ENCODE results near the gene STK39. TPM values are rescaled to one million over a fixed set of nuclear protein-coding genes. Genes with fewer than 3 reads are reported as not detected.

Gene STK39
- total RNA-seq, 1 donor from 2014 or later: 15.7 TPM

DNA sequence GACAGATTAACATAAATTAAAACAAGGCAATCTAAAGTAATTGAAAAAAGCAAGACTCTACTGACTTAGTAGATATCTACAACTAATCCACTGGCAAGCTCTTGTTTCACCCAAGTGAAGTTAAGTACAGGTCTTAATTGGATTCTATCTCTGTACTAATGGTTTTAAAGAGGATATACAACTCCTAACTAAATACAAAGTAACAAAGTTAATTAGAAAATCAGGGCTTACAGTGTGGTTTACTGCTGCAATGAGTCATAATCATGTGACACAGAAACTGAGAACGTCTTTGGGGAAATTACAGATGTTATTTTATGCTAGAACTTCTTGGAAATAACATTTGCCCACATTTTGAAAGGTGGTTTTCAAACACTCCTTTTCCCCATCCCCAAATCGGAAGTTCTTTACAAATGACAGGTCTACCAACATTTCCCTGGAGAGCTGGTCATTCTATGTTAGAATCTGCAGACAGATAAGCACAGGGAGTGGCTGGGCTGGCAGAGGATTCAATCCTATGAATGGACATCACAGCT is 245.3 kb downstream of the STK39 start:
- H3K36me3 ChIP-seq (ENCODE audit: control insufficient read depth in 3 of 3, insufficient read depth in 3 of 3, low read length in 3 of 3): peaks cover 0 to 2% (median 0%) of the 10 kb centered on the region in 3 donors
- no peak overlapping the region for H3K9ac ChIP-seq (ENCODE audit: low read depth in 1 of 3, low read length in 3 of 3)
- H3K4me3 ChIP-seq (ENCODE audit: low read length in 3 of 3): no peak overlapping the region
- H3K27ac ChIP-seq (ENCODE audit: low read depth, low read length): no peak overlapping the region
- H3K9me3 ChIP-seq (ENCODE audit: control insufficient read depth in 3 of 3, low read length in 3 of 3): no peaks in the 10 kb centered on the region
- H3K4me1 ChIP-seq (ENCODE audit: control insufficient read depth in 3 of 3, insufficient read depth in 3 of 3, low read length in 3 of 3): no peaks in the 10 kb centered on the region
- H3K27me3 ChIP-seq (ENCODE audit: control insufficient read depth in 3 of 3, insufficient read depth in 3 of 3, low read length in 3 of 3): no peaks in the 10 kb centered on the region

DNA sequence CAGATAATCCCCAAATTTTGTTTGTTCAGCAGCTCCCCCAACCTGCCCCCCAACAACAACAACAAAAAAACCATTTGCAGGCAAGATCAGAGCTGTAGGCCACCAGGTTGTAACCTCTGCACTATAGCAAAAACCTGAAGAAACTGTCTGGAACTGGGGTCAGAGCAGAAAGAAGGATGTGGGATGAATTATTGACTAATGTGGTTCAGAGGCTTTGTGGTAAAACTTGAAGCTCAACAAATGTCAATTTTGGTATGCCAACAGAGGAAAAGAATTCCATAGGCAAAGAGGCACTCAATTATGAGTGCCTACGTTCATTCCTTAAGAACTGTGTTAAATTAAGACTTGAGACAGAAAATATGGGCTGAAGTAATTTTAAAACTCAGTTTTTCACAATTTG is 255.1 kb downstream of the STK39 start:
- Histone ChIP-seq H3K4me1 (ENCODE audit: control insufficient read depth in 3 of 3, insufficient read depth in 3 of 3, low read length in 3 of 3) (no peaks in the 10 kb centered on the region), H3K4me3 (ENCODE audit: low read length in 3 of 3) (no peak overlapping the region), H3K36me3 (ENCODE audit: control insufficient read depth in 3 of 3, insufficient read depth in 3 of 3, low read length in 3 of 3) (no peaks in the 10 kb centered on the region), H3K9ac (ENCODE audit: low read depth in 1 of 3, low read length in 3 of 3) (no peak overlapping the region), H3K27ac (ENCODE audit: low read depth, low read length) (no peak overlapping the region), H3K27me3 (ENCODE audit: control insufficient read depth in 3 of 3, insufficient read depth in 3 of 3, low read length in 3 of 3) (no peaks in the 10 kb centered on the region), H3K9me3 (ENCODE audit: control insufficient read depth in 3 of 3, low read length in 3 of 3) (no peaks in the 10 kb centered on the region)

DNA sequence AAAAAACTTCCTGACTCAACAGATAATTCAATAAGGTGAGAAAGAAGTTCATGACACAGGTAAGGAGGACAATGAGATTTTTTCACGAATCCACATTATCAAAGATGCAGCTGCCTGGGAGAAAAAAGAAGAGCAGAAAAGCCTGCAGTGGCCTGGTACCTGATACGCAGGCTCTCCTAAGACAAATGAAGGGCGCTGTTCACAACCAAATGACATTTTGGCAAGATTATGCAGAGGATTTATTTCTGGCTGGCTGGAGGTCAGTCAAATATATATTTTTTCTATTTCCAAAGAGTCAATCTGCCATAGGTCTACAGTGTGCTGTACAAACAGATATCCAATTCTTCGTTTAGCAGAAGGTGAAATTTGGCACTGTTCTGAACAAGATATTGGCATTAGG is 257.3 kb downstream of the STK39 start:
- Histone ChIP-seq H3K4me3 (ENCODE audit: low read length in 3 of 3) (no peak overlapping the region), H3K9me3 (ENCODE audit: control insufficient read depth in 3 of 3, low read length in 3 of 3) (no peaks in the 10 kb centered on the region), H3K9ac (ENCODE audit: low read depth in 1 of 3, low read length in 3 of 3) (no peak overlapping the region), H3K4me1 (ENCODE audit: control insufficient read depth in 3 of 3, insufficient read depth in 3 of 3, low read length in 3 of 3) (no peaks in the 10 kb centered on the region), H3K27ac (ENCODE audit: low read depth, low read length) (no peak overlapping the region), H3K27me3 (ENCODE audit: control insufficient read depth in 3 of 3, insufficient read depth in 3 of 3, low read length in 3 of 3) (no peaks in the 10 kb centered on the region), H3K36me3 (ENCODE audit: control insufficient read depth in 3 of 3, insufficient read depth in 3 of 3, low read length in 3 of 3) (no peaks in the 10 kb centered on the region)

DNA sequence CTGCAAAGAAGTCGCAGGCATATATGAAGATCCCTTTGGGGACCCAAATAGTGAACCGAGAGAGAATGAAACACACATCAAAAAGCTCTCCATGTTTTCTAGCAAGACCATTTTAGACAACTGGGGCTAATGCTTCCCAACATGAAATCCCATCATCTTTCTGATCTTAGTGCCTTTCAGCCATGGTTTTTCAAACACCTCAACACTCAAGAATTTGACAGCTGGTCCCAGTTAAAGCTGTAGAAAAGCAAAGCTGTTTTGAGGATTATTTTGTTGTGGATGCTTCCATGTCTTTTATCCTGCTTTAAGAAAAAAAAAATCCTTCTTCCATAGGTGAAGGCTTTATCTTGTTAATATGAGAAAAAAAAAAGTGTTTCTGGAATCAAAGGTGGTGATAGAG is 259.1 kb downstream of the STK39 start:
- Histone ChIP-seq H3K4me3 (ENCODE audit: low read length in 3 of 3) (no peak overlapping the region), H3K9me3 (ENCODE audit: control insufficient read depth in 3 of 3, low read length in 3 of 3) (no peaks in the 10 kb centered on the region), H3K4me1 (ENCODE audit: control insufficient read depth in 3 of 3, insufficient read depth in 3 of 3, low read length in 3 of 3) (no peaks in the 10 kb centered on the region), H3K36me3 (ENCODE audit: control insufficient read depth in 3 of 3, insufficient read depth in 3 of 3, low read length in 3 of 3) (no peaks in the 10 kb centered on the region), H3K27me3 (ENCODE audit: control insufficient read depth in 3 of 3, insufficient read depth in 3 of 3, low read length in 3 of 3) (no peaks in the 10 kb centered on the region), H3K27ac (ENCODE audit: low read depth, low read length) (no peak overlapping the region), H3K9ac (ENCODE audit: low read depth in 1 of 3, low read length in 3 of 3) (no peak overlapping the region)

DNA sequence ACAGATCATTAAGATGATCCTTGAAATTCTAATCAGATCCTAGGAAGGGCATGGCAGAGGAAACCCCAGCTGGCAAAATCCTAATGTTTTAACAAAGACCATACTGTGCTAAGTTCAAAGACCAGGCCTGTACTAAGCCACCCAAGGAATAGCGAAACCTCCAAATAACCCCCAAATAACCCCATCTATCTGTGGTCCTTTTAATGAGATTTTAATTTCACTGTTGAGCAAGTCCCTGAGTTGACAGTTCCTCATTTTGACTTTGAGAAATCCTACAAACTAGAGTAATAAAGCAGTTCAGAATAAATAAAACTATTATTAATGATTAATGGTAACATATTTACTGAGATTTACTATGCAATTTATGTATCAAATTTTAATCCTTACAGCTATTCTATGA is 259.8 kb downstream of the STK39 start:
- Histone ChIP-seq H3K4me3 (ENCODE audit: low read length in 3 of 3) (no peak overlapping the region), H3K4me1 (ENCODE audit: control insufficient read depth in 3 of 3, insufficient read depth in 3 of 3, low read length in 3 of 3) (no peaks in the 10 kb centered on the region), H3K9ac (ENCODE audit: low read depth in 1 of 3, low read length in 3 of 3) (no peak overlapping the region), H3K9me3 (ENCODE audit: control insufficient read depth in 3 of 3, low read length in 3 of 3) (no peaks in the 10 kb centered on the region), H3K27me3 (ENCODE audit: control insufficient read depth in 3 of 3, insufficient read depth in 3 of 3, low read length in 3 of 3) (no peaks in the 10 kb centered on the region), H3K27ac (ENCODE audit: low read depth, low read length) (no peak overlapping the region), H3K36me3 (ENCODE audit: control insufficient read depth in 3 of 3, insufficient read depth in 3 of 3, low read length in 3 of 3) (no peaks in the 10 kb centered on the region)

DNA sequence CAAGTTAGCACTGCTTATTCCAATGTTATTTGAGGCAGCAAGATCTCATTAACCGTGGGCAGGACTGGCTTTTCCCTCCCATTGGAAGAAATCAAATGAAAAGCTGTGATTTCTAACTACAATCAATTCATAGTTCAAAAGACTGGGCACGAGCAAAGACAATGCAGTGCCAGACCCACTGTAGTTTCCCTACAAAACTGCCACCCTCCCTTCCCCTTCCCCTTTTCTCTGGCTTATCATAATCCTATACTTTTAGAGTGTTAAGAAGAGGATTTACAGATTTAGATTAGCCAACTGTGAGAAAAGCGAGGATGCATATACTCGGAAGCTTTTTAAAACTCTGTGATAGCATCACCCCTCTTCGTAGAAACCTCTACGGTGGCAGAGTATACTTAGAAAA is 260.4 kb downstream of the STK39 start:
- H3K4me1 ChIP-seq (ENCODE audit: control insufficient read depth in 3 of 3, insufficient read depth in 3 of 3, low read length in 3 of 3): no peaks in the 10 kb centered on the region
- no peak overlapping the region for H3K9ac ChIP-seq (ENCODE audit: low read depth in 1 of 3, low read length in 3 of 3)
- no peaks in the 10 kb centered on the region for H3K36me3 ChIP-seq (ENCODE audit: control insufficient read depth in 3 of 3, insufficient read depth in 3 of 3, low read length in 3 of 3)
- no peaks in the 10 kb centered on the region for H3K9me3 ChIP-seq (ENCODE audit: control insufficient read depth in 3 of 3, low read length in 3 of 3)
- no peak overlapping the region for H3K27ac ChIP-seq (ENCODE audit: low read depth, low read length)
- no peak overlapping the region for H3K4me3 ChIP-seq (ENCODE audit: low read length in 3 of 3)
- H3K27me3 ChIP-seq (ENCODE audit: control insufficient read depth in 3 of 3, insufficient read depth in 3 of 3, low read length in 3 of 3): no peaks in the 10 kb centered on the region

DNA sequence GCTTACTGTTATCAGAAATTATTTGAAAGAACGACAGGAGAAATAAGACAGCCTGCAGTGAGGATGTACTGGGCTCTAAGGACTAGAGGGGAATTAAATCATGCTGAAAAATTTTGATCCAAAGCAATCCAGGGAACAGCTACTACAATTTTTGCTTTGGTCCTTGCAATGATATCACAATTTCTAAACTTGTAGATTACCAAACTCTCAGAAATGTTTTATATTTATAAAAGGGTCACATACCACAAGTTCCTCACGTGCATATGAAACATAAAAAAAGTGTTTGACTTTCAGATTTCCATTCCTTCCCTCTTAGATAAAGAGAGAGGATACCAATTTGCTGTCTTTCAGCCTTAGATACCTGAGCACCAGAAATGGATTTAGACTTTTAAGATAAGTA is 261.2 kb downstream of the STK39 start:
- Histone ChIP-seq H3K4me3 (ENCODE audit: low read length in 3 of 3) (no peak overlapping the region), H3K4me1 (ENCODE audit: control insufficient read depth in 3 of 3, insufficient read depth in 3 of 3, low read length in 3 of 3) (no peaks in the 10 kb centered on the region)

DNA sequence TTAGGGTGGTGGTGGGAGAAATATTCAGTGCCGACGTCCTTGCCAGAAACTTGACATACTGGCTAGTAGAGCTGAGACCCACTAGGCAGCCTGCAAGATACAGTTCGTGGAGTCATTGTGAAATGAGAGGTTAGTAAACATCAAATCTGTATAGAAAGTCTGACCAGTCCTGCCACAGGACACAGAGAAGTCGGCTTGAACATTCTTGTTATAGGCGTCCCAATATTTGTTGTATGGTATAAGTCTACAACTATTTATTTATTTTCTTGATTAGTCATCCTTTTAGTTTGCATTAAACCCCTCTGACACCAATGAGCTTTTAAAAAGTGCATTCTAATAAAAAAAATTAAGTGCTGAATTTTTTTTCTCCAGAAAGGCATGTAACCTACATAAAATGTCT is 265.4 kb downstream of the STK39 start:
- Histone ChIP-seq H3K4me3 (ENCODE audit: low read length in 3 of 3) (no peak overlapping the region), H3K36me3 (ENCODE audit: control insufficient read depth in 3 of 3, insufficient read depth in 3 of 3, low read length in 3 of 3) (no peaks in the 10 kb centered on the region), H3K9ac (ENCODE audit: low read depth in 1 of 3, low read length in 3 of 3) (no peak overlapping the region), H3K27me3 (ENCODE audit: control insufficient read depth in 3 of 3, insufficient read depth in 3 of 3, low read length in 3 of 3) (no peaks in the 10 kb centered on the region), H3K4me1 (ENCODE audit: control insufficient read depth in 3 of 3, insufficient read depth in 3 of 3, low read length in 3 of 3) (no peaks in the 10 kb centered on the region), H3K9me3 (ENCODE audit: control insufficient read depth in 3 of 3, low read length in 3 of 3) (no peaks in the 10 kb centered on the region), H3K27ac (ENCODE audit: low read depth, low read length) (no peak overlapping the region)

More for the DNA sequence above, 261.2 kb downstream of the STK39 start:
- Histone ChIP-seq H3K9ac (ENCODE audit: low read depth in 1 of 3, low read length in 3 of 3) (no peak overlapping the region), H3K9me3 (ENCODE audit: control insufficient read depth in 3 of 3, low read length in 3 of 3) (no peaks in the 10 kb centered on the region), H3K27me3 (ENCODE audit: control insufficient read depth in 3 of 3, insufficient read depth in 3 of 3, low read length in 3 of 3) (no peaks in the 10 kb centered on the region), H3K27ac (ENCODE audit: low read depth, low read length) (no peak overlapping the region), H3K36me3 (ENCODE audit: control insufficient read depth in 3 of 3, insufficient read depth in 3 of 3, low read length in 3 of 3) (no peaks in the 10 kb centered on the region)

DNA sequence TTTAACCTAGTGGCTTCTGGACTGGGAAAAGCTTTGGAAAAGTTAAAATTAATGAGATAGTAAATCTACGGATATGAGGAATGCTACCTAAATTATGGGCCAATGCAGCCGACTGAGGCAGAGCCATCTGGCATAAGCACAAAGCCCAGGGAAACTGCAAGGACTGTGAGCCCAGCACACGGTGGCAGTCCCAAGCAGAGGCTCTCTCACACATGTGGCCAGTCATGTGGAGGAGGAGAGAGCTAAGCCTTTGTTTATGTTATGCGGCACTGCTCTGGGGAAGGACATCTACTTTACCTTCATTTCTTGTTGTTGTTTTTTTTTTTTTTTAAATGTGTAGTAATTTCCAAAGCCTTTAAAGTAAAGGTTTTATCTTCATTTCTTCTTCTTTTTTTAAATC is 267.0 kb downstream of the STK39 start:
- no peaks in the 10 kb centered on the region for H3K4me1 ChIP-seq (ENCODE audit: control insufficient read depth in 3 of 3, insufficient read depth in 3 of 3, low read length in 3 of 3)
- no peaks in the 10 kb centered on the region for H3K27me3 ChIP-seq (ENCODE audit: control insufficient read depth in 3 of 3, insufficient read depth in 3 of 3, low read length in 3 of 3)
- no peak overlapping the region for H3K27ac ChIP-seq (ENCODE audit: low read depth, low read length)
- no peak overlapping the region for H3K4me3 ChIP-seq (ENCODE audit: low read length in 3 of 3)
- H3K9ac ChIP-seq (ENCODE audit: low read depth in 1 of 3, low read length in 3 of 3): no peak overlapping the region
- no peaks in the 10 kb centered on the region for H3K36me3 ChIP-seq (ENCODE audit: control insufficient read depth in 3 of 3, insufficient read depth in 3 of 3, low read length in 3 of 3)
- H3K9me3 ChIP-seq (ENCODE audit: control insufficient read depth in 3 of 3, low read length in 3 of 3): no peaks in the 10 kb centered on the region

DNA sequence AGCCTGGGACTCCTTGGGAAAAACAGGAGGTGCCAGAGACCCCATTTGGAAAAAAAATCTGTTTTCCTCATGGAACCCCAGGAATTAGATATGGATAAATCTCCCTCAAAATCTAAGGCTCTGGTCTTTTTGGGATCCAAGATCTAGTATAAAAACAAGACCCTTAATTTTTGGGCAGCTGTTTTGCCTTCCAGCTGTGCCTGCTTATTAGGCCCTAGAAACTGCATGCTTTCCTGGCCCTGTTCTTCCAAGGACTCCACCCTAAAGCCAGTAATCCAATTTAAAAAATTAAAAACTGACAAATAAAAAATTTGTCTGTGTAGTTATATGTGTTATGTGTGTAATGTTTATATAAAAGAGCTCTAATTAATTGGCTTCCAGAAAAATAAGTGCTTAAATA is 274.6 kb downstream of the STK39 start:
- Histone ChIP-seq H3K36me3 (ENCODE audit: control insufficient read depth in 3 of 3, insufficient read depth in 3 of 3, low read length in 3 of 3) (no peaks in the 10 kb centered on the region), H3K27me3 (ENCODE audit: control insufficient read depth in 3 of 3, insufficient read depth in 3 of 3, low read length in 3 of 3) (no peaks in the 10 kb centered on the region), H3K9me3 (ENCODE audit: control insufficient read depth in 3 of 3, low read length in 3 of 3) (peaks cover 0 to 3% (median 0%) of the 10 kb centered on the region in 3 donors), H3K4me3 (ENCODE audit: low read length in 3 of 3) (no peak overlapping the region), H3K27ac (ENCODE audit: low read depth, low read length) (no peak overlapping the region), H3K9ac (ENCODE audit: low read depth in 1 of 3, low read length in 3 of 3) (no peak overlapping the region), H3K4me1 (ENCODE audit: control insufficient read depth in 3 of 3, insufficient read depth in 3 of 3, low read length in 3 of 3) (no peaks in the 10 kb centered on the region)

DNA sequence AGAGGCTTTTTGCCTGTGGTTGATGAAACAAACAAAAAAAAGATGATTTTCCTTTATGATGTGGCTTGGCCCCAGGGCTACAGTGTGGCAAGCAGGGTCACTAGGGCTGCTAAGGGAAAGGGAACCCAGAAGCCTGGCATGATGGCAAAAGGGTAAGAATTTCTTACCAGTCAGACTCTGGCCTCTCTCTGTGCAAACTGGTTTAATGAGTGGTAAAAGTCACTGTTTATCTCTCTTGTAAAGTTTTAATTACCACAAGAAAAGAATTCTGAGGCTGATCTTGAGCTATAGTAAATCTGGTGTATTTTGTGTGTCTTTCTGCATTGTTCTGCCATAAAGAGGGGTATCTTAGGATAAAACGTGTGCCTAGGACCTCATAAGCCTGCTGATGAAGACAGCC is 275.4 kb downstream of the STK39 start:
- no peak overlapping the region for H3K27ac ChIP-seq (ENCODE audit: low read depth, low read length)
- H3K4me3 ChIP-seq (ENCODE audit: low read length in 3 of 3): no peak overlapping the region
- H3K9me3 ChIP-seq (ENCODE audit: control insufficient read depth in 3 of 3, low read length in 3 of 3): peaks cover 0 to 3% (median 0%) of the 10 kb centered on the region in 3 donors

More for the DNA sequence above, 275.4 kb downstream of the STK39 start:
- no peak overlapping the region for H3K9ac ChIP-seq (ENCODE audit: low read depth in 1 of 3, low read length in 3 of 3)
- H3K4me1 ChIP-seq (ENCODE audit: control insufficient read depth in 3 of 3, insufficient read depth in 3 of 3, low read length in 3 of 3): no peaks in the 10 kb centered on the region
- no peaks in the 10 kb centered on the region for H3K27me3 ChIP-seq (ENCODE audit: control insufficient read depth in 3 of 3, insufficient read depth in 3 of 3, low read length in 3 of 3)
- no peaks in the 10 kb centered on the region for H3K36me3 ChIP-seq (ENCODE audit: control insufficient read depth in 3 of 3, insufficient read depth in 3 of 3, low read length in 3 of 3)
